HG03442 (cell line): ENCODE data around the gene ABTB2.

Source experiments
- ATAC-seq: cut with Tn5 transposase; IDR thresholded peaks from one replicate; pipeline ENCODE4 v1.9.1; 2021; ENCODE audit warnings: mild to moderate bottlenecking, moderate library complexity; ENCODE audit not compliant: unreplicated experiment

Gene ABTB2

DNA sequence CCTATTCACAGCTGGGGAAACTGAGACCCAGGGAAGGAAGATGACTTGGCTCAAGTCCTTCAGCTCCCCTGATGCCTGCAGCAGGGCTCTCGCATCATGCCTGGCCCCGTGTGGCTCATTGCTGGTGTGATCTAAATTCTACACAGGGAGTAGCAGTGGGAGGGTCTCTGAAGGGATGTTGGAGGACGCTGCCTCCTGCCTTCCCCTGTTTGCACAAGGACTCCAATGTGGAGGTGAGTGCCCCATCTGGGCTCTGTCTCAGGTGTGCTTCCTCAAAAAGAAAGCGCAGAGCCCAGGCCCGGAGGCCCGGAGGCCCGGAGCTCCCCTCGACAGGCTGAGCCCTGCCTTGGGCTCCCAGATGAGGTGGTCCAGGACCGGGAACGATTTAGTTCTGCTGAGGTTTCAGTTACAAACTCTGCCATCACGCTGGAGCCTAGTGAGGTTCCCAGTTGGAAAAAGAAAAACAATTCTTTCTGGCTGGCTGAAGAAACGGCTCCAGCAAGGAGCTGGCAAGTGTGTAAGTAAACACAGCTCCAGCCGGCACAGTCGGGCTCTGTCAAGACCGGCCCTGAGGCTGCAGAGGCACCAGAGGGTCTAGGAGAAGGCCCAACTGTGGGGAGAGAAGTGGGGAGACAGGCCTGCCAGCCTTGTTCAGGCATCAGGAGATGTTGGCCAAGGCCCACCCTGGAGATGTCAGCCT, 202.6 kb downstream of the ABTB2 start:
- ATAC-seq, result no peak

DNA sequence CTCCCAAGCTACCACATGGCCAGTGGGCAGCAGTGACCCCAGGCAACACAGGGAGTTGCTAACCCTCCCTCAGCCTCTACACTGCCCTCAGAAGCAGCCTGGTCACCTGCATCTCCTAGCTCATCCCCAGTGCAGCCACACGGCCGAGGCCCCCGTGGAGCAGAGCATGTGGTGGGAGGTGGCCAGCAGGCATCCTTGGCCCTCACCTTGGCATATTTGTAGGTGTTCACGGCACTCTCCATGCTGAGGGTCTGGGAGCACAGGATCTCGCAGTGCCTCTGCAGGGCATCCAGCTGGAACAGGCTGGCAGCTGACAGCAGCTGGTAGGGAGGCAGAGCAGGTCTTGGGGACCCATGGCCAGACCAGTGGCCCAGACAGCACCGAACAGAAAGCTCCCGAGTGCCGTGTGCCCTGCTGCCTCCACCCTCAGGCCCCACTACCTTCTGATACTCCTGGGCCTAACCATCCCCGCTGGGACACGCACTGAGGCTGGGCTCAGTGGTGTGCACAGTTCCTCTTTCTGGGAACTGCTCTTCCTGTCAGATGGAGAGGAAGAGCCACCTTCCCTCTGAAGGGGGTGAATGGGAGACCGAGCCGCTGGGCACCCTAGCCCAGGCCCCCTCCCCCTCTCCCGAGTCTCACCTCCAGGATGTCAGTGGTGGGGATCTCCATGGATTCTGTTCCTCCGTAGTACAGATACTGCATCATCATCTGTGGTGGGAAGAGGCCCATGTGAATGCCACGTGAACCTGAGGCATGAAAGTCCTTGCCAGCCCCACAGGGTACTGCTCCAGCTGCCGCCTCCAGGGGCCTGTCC, 203.5 kb downstream of the ABTB2 start:
- ATAC-seq, result peak; percentile 64

DNA sequence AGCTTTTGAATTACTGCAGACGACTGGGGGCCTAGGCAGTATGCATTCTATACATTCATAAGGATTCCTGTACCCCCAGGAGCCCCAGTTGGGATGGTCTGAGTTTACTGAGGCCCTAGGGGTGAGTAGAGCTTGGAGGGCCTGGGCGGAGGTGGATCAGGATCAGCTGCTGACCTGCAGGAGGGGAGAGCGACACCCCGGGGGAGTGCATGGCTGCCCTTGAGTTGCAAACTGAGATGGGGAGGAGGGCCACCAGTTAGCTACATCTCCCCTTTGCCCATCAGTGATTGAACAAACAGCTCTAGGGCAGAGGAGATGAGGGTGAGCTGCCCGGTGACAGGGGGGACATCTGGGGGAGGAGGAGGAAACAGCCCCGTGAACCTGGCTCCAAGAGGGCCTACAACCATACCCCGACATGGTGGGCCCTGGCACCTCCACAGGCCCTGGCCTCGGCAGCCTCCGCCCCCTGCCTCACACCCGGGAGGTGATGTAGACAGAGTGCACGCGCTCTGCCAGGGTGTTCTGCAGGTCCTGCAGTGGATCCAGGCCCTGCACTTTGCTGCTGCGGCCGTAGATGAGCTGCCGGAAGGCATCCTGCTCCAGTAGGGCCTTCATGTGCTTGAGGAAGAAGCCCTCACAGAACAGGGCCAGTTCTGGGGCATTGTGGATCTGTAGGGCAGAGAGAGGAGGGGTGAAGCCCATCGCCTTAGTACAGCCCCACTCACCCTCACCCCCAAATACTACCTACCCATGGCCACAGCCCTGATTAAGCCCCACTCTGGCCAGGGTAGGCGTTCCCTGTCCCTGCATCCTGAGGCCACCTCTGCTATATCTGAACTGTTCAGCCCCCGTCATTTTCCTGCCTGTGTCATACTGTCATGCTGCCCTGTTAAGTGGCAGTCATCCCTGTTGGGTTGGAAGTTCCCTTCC, 205.6 kb downstream of the ABTB2 start:
- ATAC-seq, result no peak

GRCh38 chr11:34151166-34151565, 206.6 kb downstream of the ABTB2 start:
- ATAC-seq, result no peak

- no peak for ATAC-seq
Observed at GRCh38 chr11:34150494-34151151, 207.2 kb downstream of the ABTB2 start.

DNA sequence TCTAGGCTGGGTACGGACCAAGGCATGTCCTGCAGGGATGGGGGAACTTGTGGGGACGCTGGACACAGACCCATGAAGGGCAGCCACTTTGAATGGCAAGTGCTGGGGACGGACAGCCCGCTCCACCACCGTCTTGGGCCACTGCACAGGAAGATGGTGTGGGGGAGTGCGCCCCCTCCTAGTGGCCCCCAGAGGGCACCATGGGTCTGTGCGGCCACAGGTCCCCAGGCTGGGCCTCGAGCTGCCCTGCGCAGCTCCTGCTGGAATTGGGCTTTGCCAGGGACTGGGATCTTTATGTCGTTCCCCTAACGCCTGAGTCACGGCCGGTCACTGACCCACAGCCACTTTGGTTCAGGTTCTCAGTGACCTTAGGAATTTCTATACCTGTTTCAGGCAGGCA, 208.0 kb downstream of the ABTB2 start:
- no peak for ATAC-seq

DNA sequence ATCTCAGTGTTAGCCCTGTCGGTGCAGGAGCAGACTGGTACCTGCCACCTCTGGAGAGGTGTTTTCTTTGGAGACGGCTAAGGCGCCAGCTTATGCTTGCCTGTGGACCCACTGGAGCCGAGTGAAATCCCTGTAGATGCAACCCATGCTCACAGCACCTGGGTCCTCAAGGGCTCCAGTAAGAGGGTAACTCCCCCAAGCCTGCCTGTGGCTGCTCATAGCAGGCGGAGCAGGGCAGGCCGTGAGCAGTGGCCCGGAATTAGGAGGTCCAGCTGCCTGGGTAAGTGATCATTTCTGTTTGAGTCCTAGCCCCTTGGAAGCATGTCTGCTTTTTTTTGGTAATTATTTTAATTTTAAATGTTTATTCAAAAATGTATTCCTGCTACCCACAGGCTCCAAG, 208.5 kb downstream of the ABTB2 start:
- ATAC-seq, result no peak

DNA sequence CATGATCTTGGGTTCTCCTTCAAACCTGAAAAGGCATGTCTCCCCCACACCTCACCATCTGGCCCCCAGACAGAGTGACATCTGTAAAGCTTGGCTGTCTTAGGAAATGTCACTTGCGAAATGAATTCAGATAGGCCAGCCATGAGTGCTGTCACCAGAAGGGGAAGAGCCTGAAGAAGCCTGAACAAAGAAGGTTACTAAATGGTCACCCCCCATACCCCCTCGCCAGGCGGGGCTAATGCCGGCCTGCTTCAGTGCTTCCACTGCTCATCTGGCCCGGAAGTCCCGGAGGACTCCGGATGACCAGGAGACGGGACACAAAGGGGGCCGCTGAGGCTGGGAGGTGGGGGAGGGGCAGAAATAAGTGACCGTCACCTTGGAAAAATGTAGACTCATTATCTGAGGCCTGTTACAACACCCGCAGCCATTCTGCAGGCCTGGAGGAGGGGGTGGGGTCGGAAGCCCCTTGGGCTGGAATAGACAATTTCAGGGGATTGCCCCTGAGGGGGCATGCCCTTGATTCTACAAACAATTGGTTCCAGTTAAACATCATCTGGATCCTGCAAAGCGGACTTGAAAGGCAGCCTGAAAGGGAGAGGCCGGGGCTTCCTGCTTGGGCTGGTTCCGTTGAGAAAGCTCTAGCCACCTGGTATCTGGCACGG, 209.2 kb downstream of the ABTB2 start:
- ATAC-seq, result no peak

DNA sequence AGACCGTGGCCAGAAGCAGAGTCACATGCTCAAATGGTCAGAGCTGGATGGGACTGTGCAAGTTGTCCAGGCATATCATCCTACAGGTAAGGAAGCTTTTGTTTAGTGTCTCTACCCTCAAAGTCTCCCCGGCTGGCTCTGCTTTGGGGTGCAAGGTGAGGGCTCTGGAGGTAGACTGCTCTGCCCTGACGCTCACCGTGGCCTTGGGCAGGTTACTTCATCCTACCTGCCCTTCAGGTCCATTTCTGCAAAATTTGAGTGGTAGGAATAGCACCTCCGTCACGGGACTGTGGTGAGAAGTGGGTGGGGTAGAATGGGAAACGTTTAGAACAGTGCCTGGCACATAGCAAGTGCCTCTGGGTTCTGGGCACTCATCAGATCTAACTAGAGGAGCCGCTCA, 210.2 kb downstream of the ABTB2 start:
- ATAC-seq, result no peak

DNA sequence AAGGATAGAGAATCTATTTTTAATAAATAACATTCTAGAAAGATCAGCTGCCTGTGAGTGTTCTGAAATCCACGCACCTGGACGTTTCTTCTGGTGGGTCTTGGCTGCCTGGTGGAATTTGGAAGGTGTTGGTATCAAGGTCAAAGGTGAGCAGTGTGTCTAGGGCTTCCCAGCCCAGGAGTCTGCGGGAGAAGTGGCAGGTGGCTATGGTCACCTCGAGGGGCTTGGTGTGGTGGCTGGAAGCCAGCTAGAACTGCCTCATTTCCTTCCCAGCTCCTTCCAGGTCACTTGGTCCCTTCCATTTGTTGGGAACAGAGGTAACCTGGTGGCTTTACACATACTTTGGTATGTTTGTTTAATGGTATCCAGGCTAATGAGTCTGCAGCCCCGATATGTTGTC, 210.9 kb downstream of the ABTB2 start:
- ATAC-seq, result no peak

- no peak for ATAC-seq
Observed at GRCh38 chr11:34146411-34146810, 211.4 kb downstream of the ABTB2 start.

DNA sequence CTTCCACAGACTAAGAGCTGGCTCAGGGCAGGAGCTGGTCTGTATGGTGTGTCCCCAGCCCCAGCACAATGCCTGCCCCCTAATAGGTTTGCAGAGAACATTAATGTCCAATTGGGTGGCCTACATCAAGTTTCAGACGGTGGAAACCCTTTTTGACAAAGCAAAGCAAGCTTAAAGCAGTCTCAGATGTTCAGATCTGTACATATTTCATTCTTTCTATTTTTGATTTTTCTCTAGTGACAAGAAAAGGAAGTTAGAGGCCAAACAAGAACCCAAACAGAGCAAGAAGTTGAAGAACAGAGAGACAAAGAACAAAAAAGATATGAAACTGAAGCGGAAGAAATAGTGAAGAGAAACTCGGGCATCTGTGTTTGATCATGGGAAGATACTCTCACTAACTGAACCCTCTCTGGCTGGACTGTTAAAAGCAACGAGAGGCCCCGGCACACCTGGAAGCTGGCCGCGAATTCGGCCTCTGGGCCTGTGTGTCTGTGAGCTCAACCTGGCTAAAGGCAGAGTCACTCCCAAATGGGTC, 211.9 kb downstream of the ABTB2 start:
- peak; percentile 48 for ATAC-seq

DNA sequence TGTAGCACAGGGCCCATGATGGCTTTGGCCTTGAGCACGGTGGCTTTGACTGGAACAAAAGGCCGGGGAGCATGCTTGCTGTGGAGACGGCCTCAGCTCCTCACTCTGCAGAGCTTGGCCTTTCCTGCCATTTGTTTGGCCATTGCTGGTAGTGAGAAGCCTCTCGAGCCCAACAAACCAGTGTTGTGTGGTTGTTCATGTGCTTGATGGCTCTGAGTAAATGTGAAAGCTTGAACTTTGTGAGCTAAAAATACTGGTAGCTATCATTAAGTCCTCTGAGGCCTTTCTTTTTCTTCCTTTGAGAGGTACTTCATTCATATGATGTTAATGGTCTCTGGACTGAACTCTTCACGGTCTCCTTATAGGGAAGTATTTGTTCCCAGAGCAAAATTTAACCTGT, 212.7 kb downstream of the ABTB2 start:
- ATAC-seq, result peak; percentile 67

DNA sequence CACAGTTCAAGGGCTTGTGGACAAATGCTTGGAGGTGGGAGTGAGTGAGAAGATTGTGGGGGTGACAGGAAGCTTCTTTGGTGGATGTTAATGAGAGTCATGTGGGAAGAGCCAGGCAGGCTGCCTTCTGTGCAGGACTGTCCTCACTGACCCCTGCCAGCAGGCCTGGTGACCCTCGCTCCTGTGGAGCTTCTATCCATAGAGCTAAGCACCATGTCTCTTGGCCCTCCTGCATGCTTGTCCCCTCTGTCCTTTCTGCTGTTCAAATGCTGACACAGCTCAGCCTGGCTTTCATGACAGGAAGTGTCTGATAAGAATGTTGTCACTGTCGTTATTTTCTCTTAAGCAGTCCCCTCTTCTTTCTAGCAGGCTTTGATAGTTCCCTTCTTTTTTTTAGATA, 214.8 kb downstream of the ABTB2 start:
- no peak for ATAC-seq

GRCh38 chr11:34140149-34140548, 217.7 kb downstream of the ABTB2 start:
- ATAC-seq, result no peak

GRCh38 chr11:34139346-34139745, 218.5 kb downstream of the ABTB2 start:
- no peak for ATAC-seq

GRCh38 chr11:34136420-34136819, 221.4 kb downstream of the ABTB2 start:
- ATAC-seq, result no peak

- ATAC-seq, result no peak
Observed at GRCh38 chr11:34135439-34135838, 222.4 kb downstream of the ABTB2 start.

- ATAC-seq, result peak; percentile 52
Observed at GRCh38 chr11:34134765-34135164, 223.0 kb downstream of the ABTB2 start.
